Measurements from ENCODE around the gene MAP4K3.

Gene MAP4K3

GRCh38 chr2:39228413-39229209, 208.5 kb downstream of the MAP4K3 start:
- no peak for DNase-seq

- DNase-seq, result peak; percentile 58
Measured at GRCh38 chr2:39227628-39228412, 209.3 kb downstream of the MAP4K3 start.

DNA sequence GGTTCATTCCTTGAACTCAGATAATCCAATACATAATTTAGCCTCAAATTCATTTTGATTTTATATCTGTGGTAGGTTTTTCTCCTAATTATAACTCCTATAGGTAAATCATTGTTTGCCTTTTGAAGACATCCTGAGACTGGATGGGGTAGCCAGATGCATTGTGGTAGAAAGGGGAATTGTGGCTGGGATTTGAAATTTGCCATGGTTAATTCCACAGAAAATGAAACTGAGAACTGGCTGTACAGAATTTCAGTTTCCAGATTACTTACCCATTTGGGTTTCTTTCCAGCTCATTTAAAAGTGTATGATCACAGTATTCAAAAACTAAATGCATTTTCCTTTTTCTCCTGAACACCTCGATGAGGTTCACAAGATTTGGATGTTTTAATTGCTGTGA, 211.5 kb downstream of the MAP4K3 start:
- no peak for DNase-seq

DNA sequence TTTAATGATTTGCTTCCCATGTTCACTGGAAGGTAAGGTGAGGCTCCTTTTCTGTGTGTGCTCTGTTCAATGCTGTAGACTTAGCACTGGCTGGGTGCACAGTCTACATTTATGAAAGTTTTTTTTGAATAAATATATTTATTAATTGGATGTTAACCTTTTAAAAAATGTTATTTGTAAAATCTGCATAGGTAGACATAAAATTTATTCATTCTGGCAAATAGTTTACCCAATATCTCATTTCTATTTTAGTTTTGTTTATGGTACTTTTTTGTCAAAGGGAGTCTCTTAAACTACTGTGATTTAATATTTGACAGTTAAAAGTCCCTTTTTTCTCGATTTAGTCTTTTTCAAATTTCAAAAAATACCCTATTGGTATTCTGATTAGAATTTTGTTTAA, 213.2 kb downstream of the MAP4K3 start:
- no peak for DNase-seq

DNA sequence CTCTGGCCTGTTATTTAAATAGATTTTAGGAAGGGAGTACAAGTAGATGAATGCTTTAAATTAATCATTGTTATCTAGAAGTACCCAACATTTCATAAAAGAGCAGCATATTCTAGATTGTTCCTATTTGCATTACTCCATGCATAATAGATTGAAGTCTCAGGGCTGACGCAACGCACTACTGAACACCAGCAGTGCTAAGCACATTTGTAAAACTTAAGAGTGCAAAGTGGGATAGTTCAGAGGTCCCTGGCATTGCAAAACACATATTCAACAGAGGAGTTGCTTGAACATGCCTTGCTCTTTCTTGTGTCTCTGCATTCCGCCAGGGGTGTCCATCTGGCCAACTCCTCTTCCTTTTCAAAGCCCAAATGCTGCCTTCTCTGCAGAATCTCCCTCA, 215.6 kb downstream of the MAP4K3 start:
- DNase-seq, result no peak

DNA sequence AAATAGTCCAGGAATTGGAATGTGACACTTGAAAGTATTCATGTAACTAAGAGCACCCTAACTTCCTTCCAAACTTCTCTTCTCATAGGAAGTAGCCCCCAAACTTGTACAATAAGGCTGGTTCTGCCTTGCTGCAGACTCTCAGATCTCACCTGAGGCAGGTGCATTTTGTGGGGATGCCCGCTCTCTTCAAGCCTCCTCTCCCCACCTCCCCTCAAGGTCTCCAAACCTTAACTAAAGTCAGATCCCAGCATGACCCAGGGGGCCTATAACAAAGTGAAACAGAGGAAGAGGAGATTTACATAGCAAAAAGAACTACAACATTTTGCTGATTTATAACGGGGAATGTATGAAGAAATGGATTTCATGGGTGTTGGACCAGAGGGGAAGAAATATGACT, 216.9 kb downstream of the MAP4K3 start:
- no peak for DNase-seq

- no peak for DNase-seq
Measured at GRCh38 chr2:39218391-39218790, 218.7 kb downstream of the MAP4K3 start.

DNA sequence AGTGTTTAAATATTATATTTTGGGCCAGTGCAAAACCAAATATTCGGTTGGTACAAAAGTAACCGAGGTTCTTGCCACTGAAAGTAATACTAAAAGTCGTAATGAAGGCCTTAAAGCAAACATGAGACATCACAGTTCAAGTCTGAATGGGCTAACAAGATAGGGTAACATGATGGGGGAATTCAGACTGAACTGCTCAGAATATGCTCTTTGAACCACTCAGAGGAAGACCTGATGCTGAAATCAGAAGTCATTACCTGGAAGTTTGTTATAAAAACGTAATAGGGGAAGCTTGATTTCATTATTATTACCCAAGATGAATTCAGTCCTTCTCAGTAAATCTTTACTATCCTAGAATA, 219.9 kb downstream of the MAP4K3 start:
- DNase-seq, result no peak

DNA sequence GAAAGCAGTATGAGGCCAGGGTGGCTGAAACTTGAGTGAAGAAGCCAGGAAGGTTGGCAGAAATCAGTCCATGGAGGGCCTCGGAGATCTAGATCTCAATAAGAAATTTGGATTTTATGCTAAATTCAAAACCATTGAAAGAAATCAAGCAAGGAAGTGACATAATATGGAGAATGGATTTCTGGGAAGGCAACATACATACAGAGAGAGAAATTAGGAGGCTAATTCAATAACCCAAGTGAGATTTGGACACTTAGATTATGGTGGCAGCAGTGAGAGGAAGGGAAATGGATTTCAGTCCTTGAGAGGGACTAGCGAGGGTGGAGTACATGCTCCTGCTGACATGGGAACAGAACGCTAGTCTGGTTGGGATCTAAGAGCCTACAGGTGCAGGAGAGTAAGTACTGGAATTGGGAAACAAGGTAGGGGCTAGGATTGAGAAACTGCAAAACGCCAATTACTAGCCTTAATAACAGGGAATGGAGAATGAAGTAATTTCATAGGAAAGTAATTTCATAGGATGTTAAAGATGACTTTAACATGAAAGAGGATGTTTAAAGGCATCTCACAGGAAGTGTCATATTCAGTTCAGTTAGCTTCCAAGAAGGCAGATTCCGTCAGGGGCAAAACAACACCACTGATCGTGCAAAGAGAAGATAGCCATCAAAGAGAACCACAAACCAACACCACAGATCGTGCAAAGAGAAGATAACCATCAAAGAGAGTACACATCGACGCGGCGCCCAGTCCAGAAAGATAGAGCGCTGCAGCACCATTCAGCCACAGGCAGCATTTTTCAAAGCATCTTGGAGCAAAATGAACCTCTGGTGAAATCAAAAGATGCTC, 220.5 kb downstream of the MAP4K3 start:
- DNase-seq, result no peak

- no peak for DNase-seq
Measured at GRCh38 chr2:39215545-39215944, 221.5 kb downstream of the MAP4K3 start.

DNA sequence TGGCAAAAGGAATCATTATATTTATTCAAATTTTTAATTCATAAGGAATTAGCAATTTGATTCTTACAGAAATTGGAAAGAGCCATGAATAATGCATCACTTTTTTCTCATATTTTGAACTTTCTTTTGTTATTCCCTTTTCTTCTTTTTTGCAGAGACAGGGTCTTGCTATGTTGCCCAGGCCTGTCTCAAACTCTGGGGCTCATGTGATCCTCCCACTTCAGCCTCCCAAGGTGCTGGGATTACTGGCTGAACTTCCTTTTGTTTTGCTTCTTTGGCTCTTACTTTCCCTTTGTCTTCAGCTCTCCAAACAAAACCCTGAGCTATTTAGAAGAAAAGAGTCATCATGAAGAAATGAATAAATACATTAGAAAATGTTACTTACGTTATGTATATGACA, 224.1 kb downstream of the MAP4K3 start:
- no peak for DNase-seq

DNA sequence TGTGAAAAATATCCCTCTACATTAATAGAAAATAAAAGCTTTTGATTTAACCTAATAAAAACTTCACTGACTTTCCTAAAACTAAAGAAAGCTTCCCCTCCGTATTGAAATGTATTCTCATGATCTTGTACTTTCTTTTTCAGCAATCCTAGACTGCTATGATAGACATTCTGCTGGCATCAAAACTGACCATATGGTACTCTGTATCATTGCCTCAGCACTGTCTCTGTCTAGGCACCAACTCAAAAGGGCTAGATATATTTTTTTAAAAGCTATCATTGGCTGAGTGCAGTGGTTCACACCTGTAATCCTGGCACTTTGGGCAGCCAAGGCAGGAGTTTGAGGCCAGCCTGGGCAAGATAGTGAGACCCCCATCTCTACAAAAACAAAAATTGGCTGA, 226.2 kb downstream of the MAP4K3 start:
- DNase-seq, result no peak

- no peak for DNase-seq
Measured at GRCh38 chr2:39203382-39203781, 233.7 kb downstream of the MAP4K3 start.

- no peak for DNase-seq
Measured at GRCh38 chr2:39202639-39203369, 234.3 kb downstream of the MAP4K3 start.
